Glomerular endothelial cell (primary cell): ENCODE results near the gene CDH22. TPM values are rescaled to one million over a fixed set of nuclear protein-coding genes. Genes with fewer than 3 reads are reported as not detected.

Experiments
- DNase-seq: peaks from one replicate; pipeline ENCODE4 v3.0.0-alpha.2; 2011; ENCODE audit warnings: low read depth, low spot score; ENCODE audit errors: extremely low read depth
- total RNA-seq: library from RNA; depleted of rRNA; stranded (reverse); fragments of >200 nt; gene quantifications from 2 replicates; pipeline ENCODE4 v1.2.3, GENCODE V29; 2015

Gene CDH22
- total RNA-seq, 1 donor from 2014 or later, result 0.06 TPM

DNA sequence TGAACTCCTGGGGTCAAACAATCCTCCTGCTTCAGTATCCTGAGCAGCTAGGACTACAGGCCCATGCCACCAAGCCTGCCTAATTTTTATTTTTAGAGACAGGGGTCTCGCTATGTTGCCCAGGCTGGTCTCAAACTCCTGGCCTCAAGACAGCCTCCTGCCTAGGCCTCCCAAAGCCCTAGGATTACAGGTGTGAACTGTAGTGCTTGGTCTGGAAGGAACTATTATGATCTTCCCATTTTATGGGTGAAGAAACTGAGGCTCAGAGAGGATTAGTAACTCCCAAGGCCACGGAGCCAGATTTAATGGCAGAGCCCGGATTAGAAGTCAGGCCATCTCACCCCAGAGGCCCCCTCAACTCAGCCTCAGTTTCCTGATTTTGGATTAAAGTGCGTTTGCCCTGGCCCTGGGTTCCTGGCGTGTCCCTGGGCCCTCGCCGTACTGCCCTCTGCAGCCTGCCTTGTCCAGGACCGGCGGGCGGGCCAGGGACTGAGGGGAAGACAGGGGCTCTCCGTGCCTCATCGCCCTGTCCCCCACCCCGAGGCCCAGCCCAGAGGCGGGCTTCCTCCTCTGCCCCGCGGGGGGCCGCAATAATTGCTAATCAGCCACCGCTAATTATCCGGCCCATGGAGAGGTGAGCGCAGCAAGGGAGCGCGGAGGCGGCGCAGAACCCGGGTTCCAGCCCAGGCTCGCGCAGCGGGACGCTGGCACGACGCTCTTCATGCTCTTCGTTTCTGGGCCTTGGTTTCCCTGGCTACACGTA is 155.3 kb downstream of the CDH22 start:
- DNase-seq, result no peak

DNA sequence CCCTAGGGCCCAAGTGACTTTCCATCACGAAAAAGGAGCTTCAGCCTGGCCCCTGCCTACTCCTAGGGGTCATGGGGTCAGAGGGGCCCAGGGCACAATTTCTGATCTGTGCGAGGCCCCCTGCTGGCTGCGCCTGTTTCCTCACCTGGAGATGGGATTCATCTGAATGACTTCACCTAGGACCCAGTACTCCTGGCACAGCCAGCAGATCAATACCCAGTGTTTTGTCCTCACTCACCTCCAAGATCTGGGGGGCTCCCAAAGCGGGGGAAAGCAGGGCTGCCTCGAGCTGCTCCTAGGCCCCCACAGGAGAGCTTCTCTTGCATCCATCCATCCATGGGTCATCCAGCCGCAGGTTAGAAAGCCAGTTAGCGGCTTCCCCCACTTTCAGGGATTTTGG is 156.4 kb downstream of the CDH22 start:
- no peak for DNase-seq

DNA sequence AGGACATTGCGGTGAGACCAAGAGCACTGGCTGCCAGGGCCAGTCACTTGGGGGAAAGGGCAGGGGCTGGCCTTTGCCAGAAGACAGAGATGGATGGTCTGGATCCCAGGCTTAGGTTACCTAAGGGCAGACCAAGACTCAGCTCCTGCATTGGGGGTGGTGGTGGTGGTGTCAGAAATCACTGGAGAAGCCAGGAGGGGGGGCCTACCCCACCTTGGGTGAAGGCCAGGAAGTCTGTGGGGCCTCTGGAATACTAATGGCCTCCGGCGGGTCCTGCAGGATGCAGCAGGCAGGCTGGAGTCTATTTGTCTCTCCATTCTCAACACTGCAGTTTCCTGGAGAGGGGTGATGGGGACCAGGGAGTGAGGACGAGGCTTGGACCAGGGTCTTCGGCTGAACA is 157.4 kb downstream of the CDH22 start:
- DNase-seq, result no peak

DNA sequence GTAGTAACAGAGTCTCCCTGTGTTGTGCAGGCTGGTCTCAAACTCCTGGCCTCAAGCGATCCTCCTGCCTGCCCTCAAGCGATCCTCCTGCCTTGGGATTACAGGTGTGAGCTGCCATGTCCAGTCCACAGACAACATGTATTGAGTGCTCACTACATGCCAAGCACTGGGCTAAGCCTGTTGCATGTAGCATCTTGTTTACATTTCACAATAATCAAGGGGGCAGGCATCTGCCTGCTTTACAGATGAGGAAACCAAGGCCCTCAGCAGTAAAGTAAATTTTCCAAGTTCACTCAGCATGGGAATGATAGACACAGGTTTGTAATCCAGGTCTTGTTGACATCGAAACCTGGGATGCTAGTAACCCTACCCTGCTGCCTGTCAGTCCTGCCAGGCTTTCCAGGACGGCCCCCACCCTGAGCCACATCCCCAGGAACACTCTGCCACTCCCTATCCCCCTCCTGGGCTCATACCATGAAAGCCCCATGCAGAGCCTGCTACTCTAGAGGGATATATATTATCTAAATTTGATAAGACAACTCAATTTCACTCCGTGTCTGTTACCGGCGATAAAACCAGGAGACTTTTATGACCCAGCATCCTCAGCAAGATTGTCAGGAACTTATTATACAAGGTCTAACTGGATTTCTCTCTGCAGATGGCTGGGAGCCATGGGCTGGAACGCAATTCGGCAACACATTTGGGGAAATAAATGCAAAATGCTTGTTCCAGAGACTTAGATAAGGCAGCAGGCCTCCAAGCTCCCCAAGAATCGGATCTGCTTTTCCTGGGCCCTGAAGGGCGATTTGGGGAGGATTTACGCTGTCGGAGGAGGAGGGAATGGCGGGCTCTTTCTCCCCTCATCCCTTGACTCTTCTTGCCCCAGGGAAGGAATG is 159.7 kb downstream of the CDH22 start:
- DNase-seq, result no peak

DNA sequence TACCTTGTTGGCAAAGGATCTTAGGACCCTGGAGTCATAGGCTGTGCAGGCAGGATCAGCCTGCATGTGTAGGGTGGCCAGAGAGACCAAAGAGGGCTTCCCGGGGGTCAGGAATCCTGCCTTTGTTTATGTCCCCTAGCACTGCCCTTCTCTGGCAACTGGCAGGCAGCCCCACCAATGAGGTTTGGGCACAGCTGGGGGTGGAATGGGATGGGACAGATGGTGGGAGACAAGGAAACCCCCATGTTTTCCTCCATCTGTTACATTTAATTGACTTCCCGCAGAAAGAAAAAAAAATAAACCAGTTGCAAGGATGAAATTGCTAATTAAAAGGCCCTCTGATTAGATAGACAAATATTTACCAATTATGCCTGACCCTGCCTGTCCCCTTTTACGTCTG is 162.6 kb downstream of the CDH22 start:
- DNase-seq, result no peak

DNA sequence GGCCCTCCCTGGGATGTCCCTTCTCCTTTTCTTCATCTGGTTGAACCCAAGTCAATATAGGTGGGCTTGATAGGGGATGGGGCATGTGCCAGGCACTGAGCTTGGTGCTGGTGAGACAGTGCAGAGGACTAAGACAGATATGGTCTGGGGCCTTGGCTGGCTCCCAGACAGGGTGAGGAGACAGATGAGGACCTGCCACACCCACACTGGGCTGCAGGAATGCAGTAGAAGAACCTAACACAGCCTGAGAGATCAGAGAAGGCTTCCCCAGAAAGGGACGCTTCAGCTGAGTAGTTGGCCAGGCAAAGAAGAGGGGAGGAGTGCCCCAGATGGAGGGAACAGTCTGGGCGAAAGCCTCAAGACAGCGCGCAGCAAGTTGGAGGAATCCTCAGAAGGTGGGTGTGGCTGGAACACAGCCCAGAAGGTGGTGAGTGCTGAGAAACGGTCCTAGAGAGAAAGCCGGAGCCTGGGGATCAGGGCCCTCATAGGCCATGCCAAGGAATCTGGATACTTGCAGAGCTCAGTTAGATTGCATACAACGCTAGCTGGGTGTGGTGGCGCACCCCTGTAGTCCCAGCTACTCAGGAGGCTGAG is 163.8 kb downstream of the CDH22 start:
- DNase-seq, result no peak

DNA sequence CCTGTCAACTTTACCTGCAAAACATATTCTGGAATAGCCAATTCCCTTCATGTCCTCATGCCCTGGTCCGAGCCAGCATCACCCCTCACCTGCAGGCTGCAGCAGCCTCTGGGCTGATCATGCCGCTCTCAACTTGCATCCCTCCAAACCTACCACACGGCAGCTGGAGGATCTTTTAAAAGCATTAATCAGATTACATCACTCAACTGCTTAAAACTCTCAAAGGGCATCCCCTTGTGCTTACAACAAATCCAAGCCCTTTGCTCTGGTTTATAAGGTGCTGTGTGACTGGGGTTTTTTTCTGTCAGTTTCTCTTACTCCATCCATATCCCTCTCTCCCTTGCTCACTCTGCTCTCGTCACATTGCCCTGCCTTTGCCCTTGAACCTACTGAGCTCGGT is 166.2 kb downstream of the CDH22 start:
- DNase-seq, result no peak

DNA sequence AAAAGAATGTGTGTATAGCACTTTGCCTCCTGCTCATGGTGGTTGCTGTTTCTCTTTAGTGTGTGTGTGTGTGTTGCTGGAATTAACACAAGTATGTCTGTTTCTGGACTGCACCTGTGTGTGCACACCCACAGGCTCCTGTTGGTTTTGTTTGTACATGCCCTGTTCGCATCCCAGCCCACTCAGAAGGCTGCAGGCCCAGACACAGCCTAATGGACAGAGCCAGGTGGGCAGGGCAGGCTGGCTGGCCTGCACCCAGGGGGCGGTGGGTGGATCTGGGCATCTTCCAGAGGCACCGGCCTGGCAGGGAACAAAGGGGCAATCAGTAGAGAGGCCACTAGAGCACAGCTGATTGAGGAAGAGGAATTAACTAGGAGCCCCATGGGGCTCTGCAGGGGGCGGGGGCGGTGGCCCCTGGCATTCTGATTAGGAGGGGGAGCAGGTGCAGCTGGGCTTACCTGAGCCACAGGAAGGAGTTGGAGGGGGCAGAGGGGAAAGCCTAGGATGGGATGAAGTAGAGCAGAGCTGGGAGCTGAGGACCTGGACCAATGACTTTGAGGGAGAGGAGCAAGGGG is 168.3 kb downstream of the CDH22 start:
- no peak for DNase-seq

DNA sequence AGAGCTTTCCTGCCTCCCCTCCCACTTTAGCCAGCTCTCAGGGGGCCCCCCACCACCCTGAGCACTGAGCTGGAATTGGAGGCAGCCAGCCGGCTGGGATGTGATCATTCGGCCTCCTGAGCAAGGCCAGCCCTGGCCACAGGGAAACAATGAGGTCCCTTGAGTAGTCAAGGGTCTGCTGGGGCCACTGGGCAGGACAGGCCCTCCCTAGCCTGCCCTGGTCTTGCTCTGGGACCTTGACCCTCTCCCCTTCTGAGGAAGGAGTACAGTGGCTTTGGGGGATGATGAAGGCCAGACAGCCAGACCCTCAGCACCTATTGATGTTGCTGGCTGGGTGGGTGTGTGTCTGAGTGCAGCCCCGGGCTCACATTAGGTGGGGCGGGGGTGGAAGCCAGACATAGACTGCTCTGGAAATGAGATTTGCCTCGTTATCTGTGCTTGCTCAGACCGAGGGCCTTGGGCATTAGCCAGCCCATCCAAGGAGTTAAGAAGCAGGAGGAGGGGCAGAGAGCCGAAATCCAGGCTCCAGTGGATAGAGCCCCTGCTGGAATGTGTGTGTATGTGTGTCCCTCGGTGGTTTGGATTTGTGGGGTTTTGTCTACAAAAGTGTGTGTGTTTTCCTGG is 168.9 kb downstream of the CDH22 start:
- DNase-seq, result no peak

DNA sequence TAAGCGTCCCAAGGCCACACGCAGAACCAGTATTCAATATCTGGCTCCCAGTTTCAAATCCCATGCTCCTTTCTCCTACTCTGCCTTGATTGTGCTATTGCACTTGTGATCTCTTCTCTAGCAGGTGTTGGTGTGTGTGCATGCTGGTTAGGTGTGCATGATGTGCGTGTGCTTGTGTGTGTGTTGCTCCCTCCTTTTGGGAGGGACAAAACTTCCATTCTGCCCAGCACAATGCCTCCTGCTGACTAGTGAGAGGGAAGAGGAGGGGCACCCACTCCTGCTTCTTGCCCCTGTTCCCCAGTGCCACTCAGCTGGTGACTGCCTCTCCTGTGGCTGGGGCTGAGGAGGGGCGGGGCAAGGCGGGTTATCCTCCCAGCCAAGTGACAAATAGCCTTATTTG is 170.5 kb downstream of the CDH22 start:
- no peak for DNase-seq

DNA sequence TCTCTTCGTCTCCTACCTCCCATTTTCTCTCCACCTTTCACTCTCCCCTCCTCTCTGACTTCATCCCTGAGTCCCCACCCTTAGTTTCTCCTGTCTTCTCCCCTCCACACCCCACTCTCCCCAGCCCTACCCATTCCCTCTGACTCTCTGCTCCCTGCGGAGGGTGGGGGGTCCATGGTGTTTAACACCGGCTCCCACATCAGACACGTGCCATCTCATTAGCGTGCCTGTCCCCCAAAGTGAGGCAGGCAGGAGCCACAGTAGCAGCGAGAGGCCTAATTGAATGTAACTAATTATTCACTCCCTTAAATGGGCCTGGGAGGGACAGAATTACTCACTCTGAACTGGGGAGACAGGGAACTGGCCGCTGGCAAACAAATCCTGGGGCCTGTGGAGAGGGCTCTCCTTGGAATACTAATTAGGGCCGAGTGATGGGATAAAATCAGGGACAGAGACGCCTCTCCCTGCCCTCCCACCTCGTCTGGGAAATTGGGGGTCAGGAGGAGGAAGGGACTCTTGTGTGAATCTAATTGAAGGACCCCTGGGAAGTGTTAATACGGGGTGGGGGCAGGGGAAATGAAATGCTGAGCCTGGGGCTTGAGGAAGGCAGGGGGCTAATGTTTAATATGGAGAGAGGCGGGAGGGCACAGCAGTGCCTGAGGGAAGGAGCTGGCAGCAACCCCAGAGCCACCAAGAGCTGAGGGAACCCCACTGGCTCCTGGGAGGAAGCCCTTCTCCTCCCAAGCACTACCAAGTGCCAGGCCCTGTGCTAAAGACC is 172.3 kb downstream of the CDH22 start:
- no peak for DNase-seq

DNA sequence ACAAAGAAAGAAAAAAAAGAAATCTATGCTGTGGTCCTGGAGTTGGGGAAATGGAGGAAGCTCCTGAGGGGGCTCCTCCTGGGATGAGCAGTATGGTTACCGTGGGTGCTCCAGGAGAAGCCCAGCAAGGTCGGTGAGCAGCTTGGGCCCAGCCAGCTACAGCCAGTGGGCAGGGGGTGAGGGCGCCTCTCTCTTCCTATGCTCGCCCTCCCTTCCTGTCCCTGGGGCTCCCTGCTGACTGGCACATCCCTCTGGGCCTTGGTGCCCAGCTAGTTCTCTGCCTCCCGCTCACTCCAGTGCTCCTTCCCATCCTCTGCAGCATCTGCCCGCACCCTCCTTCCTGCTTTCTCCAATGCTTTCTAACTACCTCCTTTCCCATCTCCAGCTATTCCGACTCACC is 173.6 kb downstream of the CDH22 start:
- no peak for DNase-seq

DNA sequence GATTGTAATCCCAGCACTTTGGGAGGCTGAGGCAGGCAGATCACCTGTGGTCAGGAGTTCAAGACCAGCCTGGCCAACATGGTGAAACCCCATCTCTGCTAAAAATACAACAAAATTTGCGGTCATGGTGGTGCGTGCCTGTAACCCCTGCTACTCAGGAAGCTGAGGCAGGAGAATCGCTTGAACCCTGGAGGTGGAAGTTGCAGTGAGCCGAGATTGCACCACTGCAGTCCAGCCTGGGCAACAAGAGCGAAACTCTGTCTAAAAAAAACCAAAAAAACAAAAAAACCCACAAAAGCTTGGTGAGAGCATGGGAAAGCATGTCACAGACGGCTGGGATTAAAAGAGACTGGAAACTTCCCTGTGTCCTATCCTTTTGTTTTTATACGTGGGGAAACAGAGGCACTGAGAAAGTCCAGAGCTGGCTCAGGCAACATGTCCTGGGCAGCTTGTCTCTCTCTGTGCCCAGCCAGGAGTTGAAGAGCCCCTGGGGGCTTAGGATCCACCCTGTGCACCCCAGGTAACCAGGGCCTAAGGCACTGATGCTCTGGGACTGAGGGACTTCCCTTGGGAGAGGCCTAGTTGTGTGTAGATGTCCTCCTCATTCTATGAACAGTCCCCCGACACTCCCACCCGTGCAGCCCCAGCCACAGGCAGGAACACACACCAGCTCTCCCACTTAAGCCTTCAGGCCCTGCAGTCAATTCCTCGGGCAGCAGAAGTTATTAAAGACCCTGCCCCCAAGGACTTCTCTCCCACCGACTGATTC is 174.2 kb downstream of the CDH22 start:
- no peak for DNase-seq

DNA sequence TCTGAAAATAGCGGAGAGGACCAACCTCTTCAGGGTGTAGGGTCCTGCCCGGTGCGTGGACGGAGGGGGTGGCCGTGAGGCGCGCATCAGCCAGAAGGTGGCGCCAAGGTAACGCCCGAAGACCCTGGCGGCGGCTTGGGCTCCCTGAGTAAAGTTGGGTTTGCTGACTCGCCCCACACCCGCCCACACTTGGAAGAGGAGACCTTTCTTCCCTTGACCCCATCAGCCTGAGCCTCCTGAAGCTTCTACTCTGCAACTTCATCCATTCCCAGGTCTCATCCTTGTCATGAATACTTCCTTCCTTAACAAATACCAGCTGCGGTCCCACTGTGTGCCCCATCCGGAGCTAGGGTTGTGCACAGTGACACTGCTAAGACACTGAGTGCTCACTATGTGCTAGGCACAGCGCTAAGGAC is 175.6 kb downstream of the CDH22 start:
- DNase-seq, result no peak

DNA sequence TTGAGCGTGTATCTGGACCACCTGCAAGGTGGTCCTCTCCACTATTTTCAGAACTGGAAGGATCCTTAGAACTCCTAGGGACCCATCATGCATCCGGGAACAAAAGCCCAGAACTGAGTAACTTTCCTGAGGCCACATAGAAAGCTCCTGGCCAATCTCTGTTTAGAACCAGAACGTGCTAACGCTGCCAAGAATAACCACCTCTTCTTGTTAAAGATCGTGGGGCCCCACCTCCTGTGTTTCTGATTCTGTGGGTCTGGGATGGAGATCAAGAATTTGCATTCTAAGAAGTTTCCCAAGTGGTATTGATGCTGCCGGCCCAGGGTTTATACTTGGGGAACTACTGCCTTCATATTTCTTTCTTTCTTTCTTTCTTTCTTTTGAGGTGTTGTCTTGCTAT is 176.9 kb downstream of the CDH22 start:
- no peak for DNase-seq

DNA sequence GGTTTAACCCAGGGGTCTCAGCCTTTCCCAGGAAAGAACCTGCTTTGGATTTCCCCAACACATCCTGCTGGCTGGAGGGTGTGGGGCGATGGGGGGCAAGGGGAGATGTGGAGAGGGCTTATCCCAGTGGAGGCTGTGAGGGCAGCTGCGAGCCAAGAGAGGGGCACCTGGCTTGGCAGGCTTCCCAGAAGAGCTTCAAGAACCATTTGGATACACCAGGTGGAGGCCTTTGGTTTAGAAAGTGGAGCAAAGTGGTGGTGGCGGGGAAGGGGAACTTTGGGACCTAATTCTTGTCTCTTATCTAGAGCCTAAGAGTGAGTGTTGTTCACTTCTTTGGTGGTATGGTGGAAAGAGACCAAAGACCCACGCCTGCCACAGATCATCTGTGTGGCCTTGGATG is 177.8 kb downstream of the CDH22 start:
- no peak for DNase-seq

DNA sequence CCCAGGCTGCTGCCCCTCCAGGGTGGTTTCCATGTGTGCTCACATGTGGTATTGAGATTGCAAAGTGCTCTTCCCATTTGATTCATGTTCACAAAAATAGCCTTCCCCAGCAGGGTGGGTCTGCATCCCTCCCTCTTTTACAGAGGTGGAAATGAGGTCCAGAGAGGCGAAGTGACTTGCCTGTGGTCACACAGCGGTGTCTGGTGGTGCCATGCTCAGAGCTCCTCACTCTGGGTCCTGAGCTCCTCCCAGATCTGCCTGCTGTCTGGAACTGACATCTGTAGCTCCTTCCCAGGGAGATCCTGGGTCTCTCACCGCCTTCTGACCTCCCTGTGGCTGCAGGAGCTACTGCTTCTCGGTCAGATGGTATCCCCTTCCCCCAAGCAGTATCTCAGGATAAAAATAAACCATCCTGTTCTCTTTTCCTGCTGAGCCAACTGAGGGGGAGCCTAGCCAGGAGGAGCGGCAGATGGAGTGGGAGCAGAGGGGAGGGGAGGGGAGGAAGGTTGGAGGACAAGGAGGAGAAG is 178.3 kb downstream of the CDH22 start:
- no peak for DNase-seq

DNA sequence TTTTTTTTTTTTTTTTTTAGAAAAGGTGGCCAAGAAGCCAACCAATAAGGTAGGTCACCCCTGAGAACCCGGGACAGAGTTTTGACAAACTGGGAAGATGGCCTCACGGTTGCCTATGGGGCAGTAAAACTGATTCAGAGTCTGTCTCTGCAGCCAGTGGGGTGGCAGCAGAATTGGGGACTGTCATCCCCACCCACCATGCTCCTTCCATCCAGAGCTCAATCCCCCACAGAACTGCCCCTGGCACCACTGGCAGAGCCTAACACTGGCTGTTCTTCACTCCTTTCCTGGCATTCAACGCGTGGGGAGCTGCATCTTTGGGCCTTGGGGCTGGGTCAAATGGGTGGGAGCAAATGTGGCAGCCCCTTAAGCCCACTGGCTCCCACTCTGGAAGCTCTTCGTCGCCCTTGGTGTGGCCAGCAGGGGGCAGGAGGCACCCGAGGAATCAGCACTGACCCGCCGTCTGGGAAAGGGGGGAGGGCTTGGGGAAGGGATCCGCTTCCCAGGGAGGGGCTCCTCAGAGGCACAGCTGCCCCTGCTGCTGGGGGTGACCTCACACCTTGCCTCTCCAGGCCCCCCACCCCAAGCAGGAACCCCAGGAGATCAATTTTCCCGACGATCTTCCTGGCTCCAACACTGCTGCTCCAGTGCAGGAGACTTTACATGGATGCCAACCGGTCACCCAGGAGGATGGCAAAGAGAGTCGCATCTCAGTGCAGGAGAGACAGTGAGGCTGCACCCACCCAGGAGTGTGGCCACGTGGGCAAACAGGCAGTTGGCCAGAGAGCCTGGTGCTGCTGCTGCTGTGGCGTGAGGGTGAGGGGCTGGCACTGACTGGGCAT is 179.8 kb downstream of the CDH22 start:
- DNase-seq, result no peak
